ENCODE measurements around the gene MEIOSIN.

DNA sequence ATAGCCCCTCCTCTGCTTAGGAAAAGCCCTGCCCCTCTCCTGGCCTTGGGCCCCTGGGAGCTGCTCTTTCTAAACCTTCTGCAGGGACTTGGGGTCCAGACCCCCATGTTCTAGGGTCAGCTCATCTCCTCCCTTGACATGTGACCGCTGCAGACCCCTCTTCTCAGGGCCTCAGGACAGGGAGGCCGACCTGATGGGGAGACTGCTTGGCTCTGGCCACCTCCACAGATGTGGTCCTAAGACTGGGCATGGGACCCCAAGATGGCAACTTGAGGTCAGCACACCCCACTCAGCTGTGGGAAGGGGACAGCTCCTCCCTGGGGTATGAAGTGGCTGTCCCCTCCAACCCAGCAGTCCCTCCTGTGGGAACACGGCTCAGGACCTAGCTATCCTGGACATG, 39.7 kb downstream of the MEIOSIN start:
- TF ChIP-seq SUZ12 (IDR thresholded peaks at IDR 0.05; ENCODE audit: extremely low read depth, insufficient read depth, insufficient read length): no peak
- no peak for TF ChIP-seq ZNF274 (IDR thresholded peaks at IDR 0.05; ENCODE audit: low read depth, low read length)
- TF ChIP-seq YY1 (IDR thresholded peaks at IDR 0.05; ENCODE audit: insufficient read depth, insufficient read length): no peak
